GM10847 (cell line): ENCODE results near the gene LRRC28.
A peak's percentile ranks its signal among the peaks of the same experiment; 100 is the strongest.

Source experiments
- POLR2A ChIP-seq: IDR thresholded peaks from 2 replicates; pipeline ENCODE4 v1.6.1; 2011; ENCODE audit not compliant: insufficient read length; ENCODE audit errors: extremely low read depth

The LRRC28 gene

GRCh38 chr15:99250857-99251841 is at the start of gene LRRC28:
TSS of gene LRRC28 (plus strand) at chr15:99251481. CDS start at chr15:99255958, 4,477 bp downstream.
- peak; percentile 71 for TF ChIP-seq POLR2A

- TF ChIP-seq POLR2A, result no peak
These were observed 49.1 kb upstream of the LRRC28 start for GRCh38 chr15:99202176-99202552.

GRCh38 chr15:99207672-99208071 is 43.6 kb upstream of the LRRC28 start:
- TF ChIP-seq POLR2A, result no peak

GRCh38 chr15:99209326-99209725 is 42.0 kb upstream of the LRRC28 start:
- no peak for TF ChIP-seq POLR2A

- TF ChIP-seq POLR2A, result no peak
These were observed 40.9 kb upstream of the LRRC28 start for GRCh38 chr15:99210334-99210733.

- no peak for TF ChIP-seq POLR2A
These were observed 39.4 kb upstream of the LRRC28 start for GRCh38 chr15:99211926-99212325.

- TF ChIP-seq POLR2A, result no peak
These were observed 38.9 kb upstream of the LRRC28 start for GRCh38 chr15:99212406-99212805.

GRCh38 chr15:99213187-99213811 is 38.0 kb upstream of the LRRC28 start:
- no peak for TF ChIP-seq POLR2A

GRCh38 chr15:99224372-99225214 is 26.7 kb upstream of the LRRC28 start:
- TF ChIP-seq POLR2A, result no peak

- no peak for TF ChIP-seq POLR2A
These were observed 24.5 kb upstream of the LRRC28 start for GRCh38 chr15:99226802-99227201.

- no peak for TF ChIP-seq POLR2A
These were observed 23.0 kb upstream of the LRRC28 start for GRCh38 chr15:99228120-99228770.

- TF ChIP-seq POLR2A, result no peak
These were observed 20.4 kb upstream of the LRRC28 start for GRCh38 chr15:99230867-99231266.

- TF ChIP-seq POLR2A, result no peak
These were observed 18.5 kb upstream of the LRRC28 start for GRCh38 chr15:99232740-99233139.

GRCh38 chr15:99238849-99239248 is 12.4 kb upstream of the LRRC28 start:
- no peak for TF ChIP-seq POLR2A
